Measurements from ENCODE around the gene ACTA1.
"Not testable (repeated sequence)": the region's sequence is repeated elsewhere in the genome, so short reads cannot be mapped to it uniquely, and the experiment has no call there.

Gene ACTA1

DNA sequence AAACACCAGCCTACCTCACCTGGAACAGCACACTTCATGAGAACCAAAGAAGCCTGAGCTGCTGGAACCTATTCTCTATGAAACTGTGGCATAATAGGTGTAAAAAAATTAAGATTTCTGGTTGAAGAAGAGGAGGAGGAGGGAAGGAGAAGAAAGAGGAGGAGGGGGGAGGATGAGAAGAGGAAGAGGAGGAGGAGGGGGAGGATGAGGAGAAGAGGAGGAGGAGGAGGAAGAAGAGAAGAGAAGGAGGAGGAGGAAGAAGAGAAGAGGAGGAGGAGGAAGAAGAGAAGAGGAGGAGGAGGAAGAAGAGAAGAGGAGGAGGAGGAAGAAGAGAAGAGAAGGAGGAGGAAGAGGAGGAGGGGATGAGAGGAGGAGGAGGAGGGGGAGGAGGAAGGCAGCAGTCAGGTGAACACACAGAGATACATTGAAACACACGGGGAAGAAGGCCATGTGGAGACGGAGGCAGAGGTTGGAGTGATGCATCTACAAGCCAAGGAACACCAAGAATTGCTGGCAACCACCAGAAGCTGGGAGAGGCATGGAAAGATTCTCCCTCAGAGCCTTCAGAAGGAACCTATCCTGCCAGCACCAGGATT is 8.2 kb downstream of the ACTA1 start:
- Histone ChIP-seq H3K4me2 (ENCODE audit: low read length) (no peak overlapping the region), H3K27me3 (ENCODE audit: control insufficient read depth, insufficient read depth, low read length) (no peaks in the 10 kb centered on the region), H3K36me3 (ENCODE audit: control insufficient read depth, insufficient read depth, low read length) (no peaks in the 10 kb centered on the region), H3K79me2 (no peaks in the 10 kb centered on the region), H3K9me3 (ENCODE audit: control insufficient read depth, low read length) (no peaks in the 10 kb centered on the region), H3K4me3 (ENCODE audit: low read depth, low read length) (no peak overlapping the region), H3K9ac (no peak overlapping the region), H2AFZ (no peak overlapping the region), H3K4me1 (no peaks in the 10 kb centered on the region), H3K27ac (no peak overlapping the region)
- TF ChIP-seq CTCF (IDR thresholded peaks at IDR 0.05) = no peak

- no peaks in the 10 kb centered on the region for H3K27me3 ChIP-seq (ENCODE audit: control insufficient read depth, insufficient read depth, low read length)
- no peak overlapping the region for H3K9ac ChIP-seq
- TF ChIP-seq CTCF (IDR thresholded peaks at IDR 0.05) = no peak
- no peak overlapping the region for H2AFZ ChIP-seq
- H3K4me3 ChIP-seq (ENCODE audit: low read depth, low read length) = no peak overlapping the region
- H3K27ac ChIP-seq = no peak overlapping the region
- no peaks in the 10 kb centered on the region for H3K4me1 ChIP-seq
- no peaks in the 10 kb centered on the region for H3K36me3 ChIP-seq (ENCODE audit: control insufficient read depth, insufficient read depth, low read length)
- no peaks in the 10 kb centered on the region for H3K79me2 ChIP-seq
- no peak overlapping the region for H3K4me2 ChIP-seq (ENCODE audit: low read length)
- H3K9me3 ChIP-seq (ENCODE audit: control insufficient read depth, low read length) = no peaks in the 10 kb centered on the region
Observed at GRCh38 chr1:229420765-229421164, 13.1 kb downstream of the ACTA1 start.

- no peaks in the 10 kb centered on the region for H3K9me3 ChIP-seq (ENCODE audit: control insufficient read depth, low read length)
- no peaks in the 10 kb centered on the region for H3K27me3 ChIP-seq (ENCODE audit: control insufficient read depth, insufficient read depth, low read length)
- H3K27ac ChIP-seq = no peak overlapping the region
- H3K36me3 ChIP-seq (ENCODE audit: control insufficient read depth, insufficient read depth, low read length) = no peaks in the 10 kb centered on the region
- H3K4me3 ChIP-seq (ENCODE audit: low read depth, low read length) = no peak overlapping the region
- no peak overlapping the region for H2AFZ ChIP-seq
- H3K4me2 ChIP-seq (ENCODE audit: low read length) = no peak overlapping the region
- no peaks in the 10 kb centered on the region for H3K4me1 ChIP-seq
- TF ChIP-seq CTCF (IDR thresholded peaks at IDR 0.05) = no peak
- no peak overlapping the region for H3K9ac ChIP-seq
- H3K79me2 ChIP-seq = no peaks in the 10 kb centered on the region
Observed at GRCh38 chr1:229420224-229420623, 13.7 kb downstream of the ACTA1 start.

- not testable (repeated sequence) for H3K4me2 ChIP-seq (ENCODE audit: low read length); H3K27ac ChIP-seq; H3K9ac ChIP-seq; H3K4me3 ChIP-seq (ENCODE audit: low read depth, low read length); H3K27me3 ChIP-seq (ENCODE audit: control insufficient read depth, insufficient read depth, low read length); H3K4me1 ChIP-seq; H2AFZ ChIP-seq; H3K9me3 ChIP-seq (ENCODE audit: control insufficient read depth, low read length); H3K79me2 ChIP-seq; H3K36me3 ChIP-seq (ENCODE audit: control insufficient read depth, insufficient read depth, low read length)
Observed at GRCh38 chr1:229418586-229418985, 15.3 kb downstream of the ACTA1 start.

GRCh38 chr1:229412810-229413209 is 21.1 kb downstream of the ACTA1 start:
- H3K4me1 ChIP-seq; H2AFZ ChIP-seq; H3K9me3 ChIP-seq (ENCODE audit: control insufficient read depth, low read length); H3K27ac ChIP-seq; H3K9ac ChIP-seq; H3K27me3 ChIP-seq (ENCODE audit: control insufficient read depth, insufficient read depth, low read length); H3K79me2 ChIP-seq; H3K36me3 ChIP-seq (ENCODE audit: control insufficient read depth, insufficient read depth, low read length); H3K4me2 ChIP-seq (ENCODE audit: low read length); H3K4me3 ChIP-seq (ENCODE audit: low read depth, low read length): not testable (repeated sequence)

DNA sequence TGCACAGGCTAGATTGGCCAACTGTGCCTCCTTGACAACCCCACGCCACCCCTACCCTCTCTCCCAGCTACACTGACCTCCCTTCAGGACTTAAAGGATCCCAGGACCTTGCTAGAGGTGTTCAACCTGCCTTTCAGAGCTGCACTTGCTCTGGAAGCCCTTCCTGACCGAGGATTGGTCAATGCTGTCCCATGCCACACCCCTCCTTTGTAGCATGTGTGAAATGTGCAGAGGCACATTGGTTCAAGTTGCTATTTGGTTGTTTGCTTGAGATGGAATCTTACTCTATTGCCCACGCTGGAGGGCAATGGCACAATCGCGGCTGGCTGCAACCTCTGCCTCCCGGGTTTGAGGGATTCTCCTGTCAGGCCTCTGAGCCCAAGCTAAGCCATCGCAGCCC is 21.8 kb downstream of the ACTA1 start:
- Histone ChIP-seq H3K4me2 (ENCODE audit: low read length) (no peak overlapping the region), H3K36me3 (ENCODE audit: control insufficient read depth, insufficient read depth, low read length) (no peaks in the 10 kb centered on the region), H3K79me2 (no peaks in the 10 kb centered on the region), H3K4me3 (ENCODE audit: low read depth, low read length) (no peak overlapping the region), H3K27ac (no peak overlapping the region), H3K27me3 (ENCODE audit: control insufficient read depth, insufficient read depth, low read length) (peaks cover 12% of the 10 kb centered on the region), H2AFZ (no peak overlapping the region), H3K4me1 (no peaks in the 10 kb centered on the region), H3K9me3 (ENCODE audit: control insufficient read depth, low read length) (no peaks in the 10 kb centered on the region), H3K9ac (no peak overlapping the region)
- TF ChIP-seq CTCF (IDR thresholded peaks at IDR 0.05) = no peak
